Dendritic cell treated with granulocyte-macrophage colony-stimulating factor and Interleukin-4, amounts not matched to agents 40 ng/mL and 50 ng/mL, for 4 days (primary cell): ENCODE measurements around the gene PID1.

Experiments
- H3K27ac Mint-ChIP-seq: one replicate; pipeline ENCODE4 v1.8.0; 2022; ENCODE audit warnings: mild to moderate bottlenecking, mixed read lengths
- H3K27me3 Mint-ChIP-seq: one replicate; pipeline ENCODE4 v1.8.0; 2022; ENCODE audit warnings: mild to moderate bottlenecking, mixed read lengths
- H3K36me3 Mint-ChIP-seq: one replicate; pipeline ENCODE4 v1.8.0; 2022; ENCODE audit warnings: low read depth, mixed read lengths
- H3K4me1 Mint-ChIP-seq: one replicate; pipeline ENCODE4 v1.8.0; 2022; ENCODE audit warnings: low read depth, mixed read lengths
- H3K4me3 Mint-ChIP-seq: one replicate; pipeline ENCODE4 v1.8.0; 2022; ENCODE audit warnings: mild to moderate bottlenecking, moderate library complexity, mixed read lengths
- H3K9me3 Mint-ChIP-seq: one replicate; pipeline ENCODE4 v1.8.0; 2022; ENCODE audit warnings: mixed read lengths
- intact Hi-C: fragments of 100-400 bp; cut with micrococcal nuclease; formaldehyde crosslinking; loops from one replicate; pipeline ENCODE4 v1.15.0; 2022

Gene PID1

DNA sequence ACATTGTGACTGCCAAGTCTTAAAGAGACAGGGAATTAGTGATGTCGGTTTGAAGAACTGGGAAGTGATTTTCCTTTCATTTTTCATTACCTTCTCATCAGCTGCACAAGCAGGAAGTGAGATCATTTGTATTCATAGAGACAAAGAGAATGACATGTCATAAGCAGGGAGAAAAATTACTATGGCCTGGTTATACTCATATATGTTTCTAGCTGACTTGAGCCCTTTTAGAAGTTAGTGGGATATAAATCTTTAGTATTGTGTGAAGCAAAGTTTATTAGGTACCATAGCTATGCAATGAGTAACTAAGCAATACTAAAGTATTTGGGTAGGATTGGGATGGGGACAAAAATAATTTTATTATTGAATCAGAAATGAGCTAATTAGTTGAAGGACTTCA is 284.1 kb downstream of the PID1 start:
- no peaks in the 10 kb centered on the region for H3K27me3 Mint-ChIP-seq
- intact Hi-C loops = no loop called here
- H3K4me1 Mint-ChIP-seq = no peaks in the 10 kb centered on the region
- no peaks in the 10 kb centered on the region for H3K36me3 Mint-ChIP-seq
- peaks cover 84% of the 10 kb centered on the region for H3K9me3 Mint-ChIP-seq
- no peak overlapping the region for H3K27ac Mint-ChIP-seq
- H3K4me3 Mint-ChIP-seq = no peak overlapping the region

DNA sequence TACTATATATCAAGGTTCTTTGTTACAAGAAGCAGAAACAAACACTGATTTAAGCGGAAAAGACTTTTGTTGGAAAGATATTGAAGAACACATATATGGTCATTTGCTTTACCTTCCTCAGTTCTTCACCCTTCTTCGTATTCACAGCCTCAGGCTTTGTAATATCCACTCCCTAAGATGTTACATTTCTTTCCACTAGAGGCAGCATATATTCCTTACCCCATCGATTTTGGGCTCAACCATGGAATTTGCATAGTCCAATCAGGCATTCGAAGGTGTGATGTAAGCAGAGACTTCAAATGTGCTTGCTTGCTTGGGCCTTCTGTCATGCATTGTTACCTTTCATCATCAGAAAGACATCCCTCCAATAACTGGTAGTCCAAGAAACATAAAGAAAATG is 287.4 kb downstream of the PID1 start:
- intact Hi-C loops = no loop called here
- no peaks in the 10 kb centered on the region for H3K36me3 Mint-ChIP-seq
- H3K4me3 Mint-ChIP-seq = no peak overlapping the region
- no peaks in the 10 kb centered on the region for H3K27me3 Mint-ChIP-seq
- H3K4me1 Mint-ChIP-seq = no peaks in the 10 kb centered on the region
- peaks cover 81% of the 10 kb centered on the region for H3K9me3 Mint-ChIP-seq
- H3K27ac Mint-ChIP-seq = no peak overlapping the region

DNA sequence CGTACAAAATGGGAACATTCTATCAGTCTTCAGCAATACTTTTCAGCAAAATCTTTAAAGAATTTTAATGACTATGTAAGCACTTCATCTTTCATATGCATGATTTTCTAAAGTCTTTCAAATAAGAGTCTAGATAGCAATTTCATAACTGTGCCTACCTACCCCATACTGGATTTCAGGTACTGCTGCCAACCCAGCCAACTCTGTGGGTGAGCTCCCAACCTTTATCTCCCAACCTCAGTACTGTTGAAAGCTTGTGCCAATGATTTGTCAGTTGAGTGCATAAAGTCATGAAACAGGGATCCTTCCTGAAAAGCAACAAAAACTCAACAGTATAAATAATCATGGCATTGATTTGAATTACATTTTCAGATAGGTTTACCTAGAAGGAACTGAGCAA is 296.9 kb downstream of the PID1 start:
- peaks cover 20% of the 10 kb centered on the region for H3K9me3 Mint-ChIP-seq
- H3K27ac Mint-ChIP-seq = no peak overlapping the region
- intact Hi-C loops = no loop called here
- no peaks in the 10 kb centered on the region for H3K4me1 Mint-ChIP-seq
- H3K27me3 Mint-ChIP-seq = no peaks in the 10 kb centered on the region
- H3K36me3 Mint-ChIP-seq = no peaks in the 10 kb centered on the region
- no peak overlapping the region for H3K4me3 Mint-ChIP-seq
